ENCODE data around the gene SORCS2. TPM values are rescaled to one million over a fixed set of nuclear protein-coding genes. Genes with fewer than 3 reads are reported as not detected.

Gene SORCS2
- total RNA-seq, 2 donors from 2014 or later: 0.68 to 0.92 TPM

- Histone ChIP-seq H3K36me3 (no peaks in the 10 kb centered on the region), H3K27me3 (replicated peaks; ENCODE audit: insufficient read depth) (no peaks in the 10 kb centered on the region), H3K9me3 (no peaks in the 10 kb centered on the region), H3K4me3 (no peak overlapping the region), H3K27ac (no peak overlapping the region), H3K4me1 (ENCODE audit: control insufficient read depth in 1 of 2, low read depth in 2 of 2) (no peaks in the 10 kb centered on the region)
- ATAC-seq (ENCODE audit: insufficient number of reproducible peaks, low FRiP score, low read depth): no peak
- DNase-seq (ENCODE audit: low spot score): no peak
- TF ChIP-seq CTCF (IDR thresholded peaks at IDR 0.05): no peak
These were observed 6.8 kb upstream of the SORCS2 start for GRCh38 chr4:7185487-7186030.

GRCh38 chr4:7186031-7186430 is 6.3 kb upstream of the SORCS2 start:
- Histone ChIP-seq H3K4me1 (ENCODE audit: control insufficient read depth in 1 of 2, low read depth in 2 of 2) (no peaks in the 10 kb centered on the region), H3K36me3 (no peaks in the 10 kb centered on the region), H3K4me3 (no peak overlapping the region), H3K27me3 (replicated peaks; ENCODE audit: insufficient read depth) (no peaks in the 10 kb centered on the region), H3K9me3 (no peaks in the 10 kb centered on the region), H3K27ac (no peak overlapping the region)
- TF ChIP-seq CTCF (IDR thresholded peaks at IDR 0.05): no peak
- DNase-seq (ENCODE audit: low spot score) (no peak), ATAC-seq (ENCODE audit: insufficient number of reproducible peaks, low FRiP score, low read depth) (no peak)

- no peaks in the 10 kb centered on the region for H3K4me1 ChIP-seq (ENCODE audit: control insufficient read depth in 1 of 2, low read depth in 2 of 2)
- no peak for DNase-seq (ENCODE audit: low spot score)
- no peaks in the 10 kb centered on the region for H3K36me3 ChIP-seq
These were observed 5.7 kb upstream of the SORCS2 start for GRCh38 chr4:7186516-7187167.

GRCh38 chr4:7187168-7187535 is 5.2 kb upstream of the SORCS2 start:
- Histone ChIP-seq H3K4me1 (ENCODE audit: control insufficient read depth in 1 of 2, low read depth in 2 of 2) (peaks cover 3 to 4% of the 10 kb centered on the region in 2 donors), H3K9me3 (no peaks in the 10 kb centered on the region), H3K27ac (no peak overlapping the region), H3K4me3 (no peak overlapping the region), H3K36me3 (no peaks in the 10 kb centered on the region), H3K27me3 (replicated peaks; ENCODE audit: insufficient read depth) (peaks cover 5% of the 10 kb centered on the region)
- no peak for TF ChIP-seq CTCF (IDR thresholded peaks at IDR 0.05)
- no peak for ATAC-seq (ENCODE audit: insufficient number of reproducible peaks, low FRiP score, low read depth)
- no peak for DNase-seq (ENCODE audit: low spot score)

More at GRCh38 chr4:7186516-7187167, 5.7 kb upstream of the SORCS2 start:
- TF ChIP-seq CTCF (IDR thresholded peaks at IDR 0.05): no peak
- ATAC-seq (ENCODE audit: insufficient number of reproducible peaks, low FRiP score, low read depth): no peak
- Histone ChIP-seq H3K27ac (no peak overlapping the region), H3K4me3 (no peak overlapping the region), H3K27me3 (replicated peaks; ENCODE audit: insufficient read depth) (peaks cover 5% of the 10 kb centered on the region), H3K9me3 (no peaks in the 10 kb centered on the region)

GRCh38 chr4:7187691-7188090 is 4.6 kb upstream of the SORCS2 start:
- H3K36me3 ChIP-seq: no peaks in the 10 kb centered on the region
- ATAC-seq (ENCODE audit: insufficient number of reproducible peaks, low FRiP score, low read depth) (no peak), DNase-seq (ENCODE audit: low spot score) (no peak)
- no peak overlapping the region for H3K4me3 ChIP-seq
- H3K9me3 ChIP-seq: no peaks in the 10 kb centered on the region
- TF ChIP-seq CTCF (IDR thresholded peaks at IDR 0.05): no peak
- H3K27me3 ChIP-seq (replicated peaks; ENCODE audit: insufficient read depth): peaks cover 5% of the 10 kb centered on the region
- H3K27ac ChIP-seq: no peak overlapping the region
- peaks cover 3 to 5% of the 10 kb centered on the region in 2 donors for H3K4me1 ChIP-seq (ENCODE audit: control insufficient read depth in 1 of 2, low read depth in 2 of 2)
